B cell (primary cell): ENCODE measurements around the gene BLCAP. TPM values are rescaled to one million over a fixed set of nuclear protein-coding genes. Genes with fewer than 3 reads are reported as not detected.

Experiments
- ATAC-seq: fragments of 200-7000 bp; cut with Tn5 transposase; one replicate; pipeline ENCODE4 v1.10.0; 2021; ENCODE audit warnings: low read depth, mild to moderate bottlenecking, moderate number of reproducible peaks, moderate library complexity
- CTCF ChIA-PET: fragments of 350-600 bp; sonication (Branson Sonifier 250); formaldehyde crosslinking; loops from one replicate; lab custom pipeline; 2021; ENCODE audit warnings: antibody characterized with exemption, inconsistent platforms; lab: Charles Lee
- POLR2A ChIA-PET: fragments of 350-600 bp; sonication (Branson Sonifier 250); formaldehyde crosslinking; loops from one replicate; lab custom pipeline; 2021; ENCODE audit warnings: antibody characterized with exemption; lab: Charles Lee
- DNase-seq: peaks from one replicate; pipeline ENCODE4 v3.0.0; 2013
- H2AFZ ChIP-seq: 2 replicates; pipeline ENCODE4 v1.6.1; 2012; ENCODE audit warnings: mild to moderate bottlenecking, low read depth, low read length; ENCODE audit not compliant: insufficient read depth, poor library complexity, severe bottlenecking
- H3K27ac ChIP-seq, 2 donors: 1 replicate in 1 of 2; 2 replicates in 1 of 2; pipeline ENCODE4 v1.5.1; 2012 to 2013; ENCODE audit warnings: low read length in 2 of 2, mild to moderate bottlenecking in 2 of 2, moderate library complexity in 1 of 2
- H3K27me3 ChIP-seq, 4 experiments: fragments of 200-600 bp in 1 of 4; sonication (generic) in 1 of 4; replicated peaks in 1 of 4; 1 replicate in 2 of 4; 2 replicates in 2 of 4; pipeline versions ENCODE4 v1.6.1 to v1.7.0; 2013 to 2016; ENCODE audit warnings: low read length in 3 of 4, mild to moderate bottlenecking in 2 of 4, mixed read lengths in 1 of 4, moderate library complexity in 1 of 4; ENCODE audit not compliant: insufficient read depth in 4 of 4, control insufficient read depth in 3 of 4; ENCODE audit errors: control extremely low read depth in 1 of 4
- H3K36me3 ChIP-seq, 2 experiments: replicated peaks in 1 of 2; 1 replicate in 1 of 2; 2 replicates in 1 of 2; pipeline versions ENCODE4 v1.6.1 to v1.7.1; 2013; ENCODE audit warnings: low read length in 1 of 2; ENCODE audit not compliant: insufficient read depth in 2 of 2, control insufficient read depth in 1 of 2; ENCODE audit errors: control extremely low read depth in 1 of 2, extremely low read depth in 1 of 2
- H3K4me1 ChIP-seq, 2 donors: fragments of 200-600 bp in 1 of 2; sonication (generic) in 1 of 2; 1 replicate in 1 of 2; 2 replicates in 1 of 2; pipeline versions ENCODE4 v1.5.1 to v1.6.1; 2013 to 2017; ENCODE audit warnings: low read length in 2 of 2; ENCODE audit not compliant: control insufficient read depth in 2 of 2, insufficient read depth in 2 of 2
- H3K4me2 ChIP-seq: replicated peaks from 2 replicates; pipeline ENCODE3; 2012; ENCODE audit warnings: mild to moderate bottlenecking, low read depth, low read length; ENCODE audit not compliant: poor library complexity, severe bottlenecking
- H3K4me3 ChIP-seq, 5 experiments: fragments of 200-600 bp in 1 of 5; sonication (generic) in 1 of 5; 1 replicate in 3 of 5; 2 replicates in 2 of 5; pipeline versions ENCODE4 v1.5.1 to v1.7.0; 2011 to 2016; ENCODE audit warnings: low read length in 4 of 5, mild to moderate bottlenecking in 4 of 5, low read depth in 2 of 5, control low read depth in 1 of 5, moderate library complexity in 1 of 5; ENCODE audit not compliant: insufficient read depth in 1 of 5; ENCODE audit errors: control extremely low read depth in 1 of 5, extremely low read depth in 1 of 5
- H3K79me2 ChIP-seq: fragments of 200-600 bp; sonication (generic); one replicate; pipeline ENCODE4 v1.6.0; 2016; ENCODE audit warnings: low read length; ENCODE audit not compliant: control insufficient read depth, insufficient read depth
- H3K9ac ChIP-seq: fragments of 200-600 bp; sonication (generic); 2 replicates; pipeline ENCODE4 v1.6.1; 2017; ENCODE audit warnings: mild to moderate bottlenecking, low read length, moderate library complexity
- H3K9me3 ChIP-seq, 3 donors: one replicate each; pipeline versions ENCODE4 v1.6.1 to v1.7.1; 2013; ENCODE audit warnings: low read length in 2 of 3; ENCODE audit not compliant: control insufficient read depth in 2 of 3, insufficient read depth in 1 of 3; ENCODE audit errors: control extremely low read depth in 1 of 3
- H4K20me1 ChIP-seq: 2 replicates; pipeline ENCODE4 v1.6.0; 2012; ENCODE audit warnings: mild to moderate bottlenecking, low read length; ENCODE audit not compliant: insufficient read depth, control insufficient read depth, poor library complexity, severe bottlenecking
- H3K27ac Mint-ChIP-seq: one replicate; pipeline ENCODE4 v1.8.0; 2021; ENCODE audit warnings: mixed read lengths
- H3K27me3 Mint-ChIP-seq: one replicate; pipeline ENCODE4 v1.8.0; 2021; ENCODE audit warnings: mixed read lengths
- H3K4me1 Mint-ChIP-seq: one replicate; pipeline ENCODE4 v1.8.0; 2021; ENCODE audit warnings: mixed read lengths
- H3K4me3 Mint-ChIP-seq: one replicate; pipeline ENCODE4 v1.8.0; 2021; ENCODE audit warnings: mixed read lengths
- H3K9me3 Mint-ChIP-seq: one replicate; pipeline ENCODE4 v1.8.0; 2022; ENCODE audit warnings: mixed read lengths; ENCODE audit not compliant: insufficient read depth
- EZH2 ChIP-seq: IDR thresholded peaks from 2 replicates; pipeline ENCODE4 v1.6.1; 2012; ENCODE audit warnings: borderline replicate concordance, low read depth, mild to moderate bottlenecking, moderate library complexity, low read length; ENCODE audit not compliant: insufficient read depth, poor library complexity, severe bottlenecking
- WGBS: methylation state at CpG from one replicate; pipeline ENCODE4 v1.1.5; 2013; ENCODE audit warnings: missing lambda C conversion rate; ENCODE audit not compliant: insufficient coverage; 5-methylcytosine and 5-hydroxymethylcytosine counted together
- intact Hi-C: fragments of 100-400 bp; cut with micrococcal nuclease; formaldehyde crosslinking; loops from one replicate; pipeline ENCODE4 v1.10.0; 2022
- polyA plus RNA-seq: library from polyadenylated mRNA; depleted of rRNA; stranded (reverse); fragments of >200 nt; gene quantifications from 2 replicates; pipeline ENCODE4 v1.2.3, GENCODE V29; 2012
- total RNA-seq, 2 donors: library from RNA; stranded (reverse); fragments of 120-200 nt in 1 of 2; gene quantifications; 1 replicate in 1 of 2; 2 replicates in 1 of 2; pipeline versions ENCODE4 v1.2.3 to v1.2.4, GENCODE V29; 2013 to 2022
- TF ChIP-seq, protein P1 (sequence below): fragments of 200-600 bp; IDR thresholded peaks from one replicate; pipeline ENCODE4 v1.8.0; 2022; ENCODE audit warnings: antibody characterized with exemption, mild to moderate bottlenecking

BLCAP gene
- total and polyA plus RNA-seq, 2 donors (not counting 1 experiment from before 2014, with no cell fraction given): 56.2 to 188 TPM

GRCh38 chr20:37571033-37571432 is 43.4 kb upstream of the BLCAP start:
- no peak overlapping the region for H3K4me3 Mint-ChIP-seq
- H3K4me2 ChIP-seq: no peak overlapping the region
- H4K20me1 ChIP-seq: no peaks in the 10 kb centered on the region
- H3K79me2 ChIP-seq: no peaks in the 10 kb centered on the region
- no peak overlapping the region for H3K9ac ChIP-seq
- WGBS: 79% methylated on average over 5 of the region's 6 CpGs
- DNase-seq (no peak), ATAC-seq (no peak)
- H3K4me3 ChIP-seq: no peak overlapping the region
- TF ChIP-seq, protein P1, sequence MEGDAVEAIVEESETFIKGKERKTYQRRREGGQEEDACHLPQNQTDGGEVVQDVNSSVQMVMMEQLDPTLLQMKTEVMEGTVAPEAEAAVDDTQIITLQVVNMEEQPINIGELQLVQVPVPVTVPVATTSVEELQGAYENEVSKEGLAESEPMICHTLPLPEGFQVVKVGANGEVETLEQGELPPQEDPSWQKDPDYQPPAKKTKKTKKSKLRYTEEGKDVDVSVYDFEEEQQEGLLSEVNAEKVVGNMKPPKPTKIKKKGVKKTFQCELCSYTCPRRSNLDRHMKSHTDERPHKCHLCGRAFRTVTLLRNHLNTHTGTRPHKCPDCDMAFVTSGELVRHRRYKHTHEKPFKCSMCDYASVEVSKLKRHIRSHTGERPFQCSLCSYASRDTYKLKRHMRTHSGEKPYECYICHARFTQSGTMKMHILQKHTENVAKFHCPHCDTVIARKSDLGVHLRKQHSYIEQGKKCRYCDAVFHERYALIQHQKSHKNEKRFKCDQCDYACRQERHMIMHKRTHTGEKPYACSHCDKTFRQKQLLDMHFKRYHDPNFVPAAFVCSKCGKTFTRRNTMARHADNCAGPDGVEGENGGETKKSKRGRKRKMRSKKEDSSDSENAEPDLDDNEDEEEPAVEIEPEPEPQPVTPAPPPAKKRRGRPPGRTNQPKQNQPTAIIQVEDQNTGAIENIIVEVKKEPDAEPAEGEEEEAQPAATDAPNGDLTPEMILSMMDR: no peak
- no peak for TF ChIP-seq EZH2
- no peaks in the 10 kb centered on the region for H3K36me3 ChIP-seq
- H3K4me1 Mint-ChIP-seq: peaks cover 8% of the 10 kb centered on the region
- H3K4me1 ChIP-seq: peaks cover 5% of the 10 kb centered on the region in 2 donors
- H3K27ac ChIP-seq: no peak overlapping the region
- POLR2A ChIA-PET: no interaction called here
- no peak overlapping the region for H2AFZ ChIP-seq
- H3K9me3 Mint-ChIP-seq: no peaks in the 10 kb centered on the region
- H3K9me3 ChIP-seq: no peaks in the 10 kb centered on the region
- H3K27ac Mint-ChIP-seq: no peak overlapping the region
- intact Hi-C loops: loop anchor here (10.0 kb wide), 1 partner anchor 174 kb away; no protein-coding TSS in a partner anchor
- H3K27me3 ChIP-seq: peaks cover 0 to 13% (median 0%) of the 10 kb centered on the region in 4 experiments
- CTCF ChIA-PET: no interaction called here
- H3K27me3 Mint-ChIP-seq: peaks cover 29% of the 10 kb centered on the region

GRCh38 chr20:37570419-37570818 is 42.7 kb upstream of the BLCAP start:
- no peak for ATAC-seq
- WGBS: no CpG with 5 or more reads among the region's 1 CpG

More at GRCh38 chr20:37570419-37570818, 42.7 kb upstream of the BLCAP start:
- Histone ChIP-seq H3K4me2 (no peak overlapping the region), H3K36me3 (no peaks in the 10 kb centered on the region), H3K4me3 (no peak overlapping the region), H3K9ac (no peak overlapping the region), H3K79me2 (no peaks in the 10 kb centered on the region), H3K27ac (no peak overlapping the region), H3K27me3 (peaks cover 0 to 14% (median 0%) of the 10 kb centered on the region in 4 experiments), H3K4me1 (no peaks in the 10 kb centered on the region), H3K9me3 (no peaks in the 10 kb centered on the region), H4K20me1 (no peaks in the 10 kb centered on the region), H2AFZ (no peak overlapping the region)
- Mint-ChIP-seq H3K4me1 (peaks cover 4% of the 10 kb centered on the region), H3K27ac (no peak overlapping the region), H3K9me3 (no peaks in the 10 kb centered on the region), H3K27me3 (peaks cover 31% of the 10 kb centered on the region), H3K4me3 (no peak overlapping the region)
- ChIA-PET CTCF (no interaction called here), POLR2A (no interaction called here)
- DNase-seq: no peak
- intact Hi-C loops: loop anchor here (10.0 kb wide), 1 partner anchor 174 kb away; no protein-coding TSS in a partner anchor
- TF ChIP-seq, protein P1: no peak
- no peak for TF ChIP-seq EZH2
